HG03432 (cell line): ENCODE results near the gene PARM1.

Source experiments
- ATAC-seq: cut with Tn5 transposase; IDR thresholded peaks from one replicate; pipeline ENCODE4 v1.9.1; 2021; ENCODE audit warnings: mild to moderate bottlenecking, moderate library complexity; ENCODE audit not compliant: unreplicated experiment

Gene PARM1

DNA sequence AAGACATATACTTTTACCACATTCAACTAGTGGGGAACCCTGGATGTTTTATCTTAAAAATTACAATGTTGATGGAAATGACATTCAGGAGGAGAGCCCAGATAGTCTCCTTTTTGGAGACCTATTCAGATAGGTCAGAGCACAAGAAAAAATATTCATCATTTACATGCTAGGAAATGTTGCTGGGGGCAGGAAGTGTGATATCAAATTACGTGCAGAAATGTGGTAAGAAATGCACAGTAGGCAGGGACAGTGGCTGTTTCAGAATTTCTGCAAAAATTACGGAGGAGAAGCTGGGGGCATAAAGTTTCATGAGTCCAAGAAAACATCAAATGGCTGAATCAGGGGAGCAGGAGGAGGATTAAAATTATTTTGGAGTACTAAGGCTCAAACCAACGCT is 8.2 kb downstream of the PARM1 start:
- no peak for ATAC-seq

GRCh38 chr4:74942251-74942917 is 9.5 kb downstream of the PARM1 start:
- ATAC-seq: no peak

- ATAC-seq: no peak
Measured at GRCh38 chr4:74942918-74943253, 10.0 kb downstream of the PARM1 start.

DNA sequence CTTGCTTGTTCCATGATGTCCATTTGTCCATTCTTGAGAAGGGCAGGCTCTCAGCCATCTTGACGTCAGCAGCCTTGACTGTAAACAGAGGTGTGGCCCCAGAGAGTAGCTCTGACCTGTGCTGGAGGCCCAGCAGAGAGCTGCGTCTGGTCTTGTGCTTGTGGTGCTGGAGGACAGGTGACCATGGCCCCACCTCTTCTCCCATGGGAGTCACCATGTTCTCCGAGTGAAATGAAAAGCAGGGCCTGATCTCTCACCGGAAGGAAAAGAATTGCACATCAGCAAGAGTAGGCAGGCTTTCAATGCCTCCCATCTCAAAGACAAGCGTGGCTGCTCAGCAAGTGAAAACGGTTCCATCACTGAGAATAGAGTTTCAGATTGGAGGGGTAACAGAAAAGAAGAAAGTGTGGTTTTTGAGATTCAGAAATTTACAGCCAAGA is 11.5 kb downstream of the PARM1 start:
- peak; percentile 83 for ATAC-seq

DNA sequence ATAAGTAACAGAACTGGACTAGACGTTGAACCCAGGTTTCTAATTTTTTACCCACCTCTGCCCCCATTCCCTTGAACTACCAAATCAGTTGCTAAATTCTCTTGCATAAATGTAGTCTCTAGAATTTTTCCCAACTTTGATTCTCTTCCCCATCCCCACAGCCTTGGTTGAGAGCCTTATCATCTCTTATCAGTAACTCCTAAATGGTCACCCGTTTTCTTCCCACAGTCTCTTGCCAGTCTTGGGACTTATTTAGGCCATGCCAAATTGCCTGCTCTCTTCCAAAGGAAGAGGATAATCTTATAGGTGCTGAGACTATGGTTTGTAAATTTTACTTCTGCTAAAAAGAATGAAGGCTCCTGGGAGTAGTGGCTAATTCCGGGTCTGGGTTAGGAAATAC is 13.3 kb downstream of the PARM1 start:
- ATAC-seq: no peak

DNA sequence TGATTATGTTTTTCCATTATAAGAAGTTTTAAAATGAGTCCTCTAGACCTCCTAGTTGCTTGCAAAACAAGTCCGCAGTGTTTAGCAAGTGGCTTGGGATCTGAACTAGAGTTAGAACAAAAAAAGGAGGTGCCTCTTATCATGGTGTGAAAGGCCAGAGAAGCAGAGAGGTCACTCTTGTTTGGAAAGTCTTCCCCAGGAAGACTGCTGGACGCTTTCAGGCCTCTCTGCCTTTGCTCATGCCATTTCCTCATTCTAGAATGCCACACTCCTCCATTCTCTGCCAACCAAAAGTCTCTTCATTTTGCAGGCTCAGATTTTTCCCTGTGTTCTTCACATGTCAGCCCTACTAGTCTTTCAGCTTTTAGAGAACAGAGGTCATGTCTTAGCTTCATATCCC is 14.9 kb downstream of the PARM1 start:
- no peak for ATAC-seq

DNA sequence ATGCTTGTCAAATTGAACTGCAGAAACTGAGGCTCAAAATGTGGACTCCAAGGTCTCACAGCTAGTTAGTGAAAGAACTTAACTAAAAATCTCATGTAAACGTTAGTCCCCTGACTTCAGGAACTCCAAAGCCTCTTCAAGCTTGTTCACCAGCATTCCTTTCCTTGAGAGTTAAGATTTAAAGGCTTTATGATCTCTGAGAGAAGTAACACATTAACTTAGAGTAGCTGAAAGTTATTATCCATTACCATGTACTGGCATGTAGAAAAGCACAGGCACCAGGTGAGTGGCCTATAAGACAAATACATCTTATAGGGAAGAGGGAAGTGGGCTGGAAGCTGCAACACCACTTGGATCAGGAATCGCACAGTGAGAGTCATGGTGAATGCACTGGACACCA is 15.3 kb downstream of the PARM1 start:
- no peak for ATAC-seq

- ATAC-seq: no peak
Measured at GRCh38 chr4:74950200-74950599, 17.3 kb downstream of the PARM1 start.

- no peak for ATAC-seq
Measured at GRCh38 chr4:74950882-74951281, 18.0 kb downstream of the PARM1 start.

DNA sequence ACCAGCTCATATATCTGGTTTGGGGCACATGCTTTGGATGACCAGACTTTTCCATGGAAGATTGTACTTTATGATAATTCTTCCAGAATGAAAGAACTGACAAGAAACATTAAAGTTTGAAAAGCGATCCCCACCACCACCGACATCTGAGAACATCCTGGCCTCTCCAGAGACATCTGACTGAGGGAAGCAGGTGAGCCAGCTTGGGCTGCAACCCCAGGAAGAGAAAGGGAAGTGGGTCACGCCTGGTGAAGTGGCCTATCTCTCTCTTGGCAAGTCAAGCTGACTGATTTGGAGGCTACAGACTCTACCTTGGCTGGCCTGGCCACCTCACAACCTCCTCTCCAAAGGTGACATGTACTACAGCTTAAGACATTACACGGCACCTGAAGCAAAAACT is 20.7 kb downstream of the PARM1 start:
- no peak for ATAC-seq

DNA sequence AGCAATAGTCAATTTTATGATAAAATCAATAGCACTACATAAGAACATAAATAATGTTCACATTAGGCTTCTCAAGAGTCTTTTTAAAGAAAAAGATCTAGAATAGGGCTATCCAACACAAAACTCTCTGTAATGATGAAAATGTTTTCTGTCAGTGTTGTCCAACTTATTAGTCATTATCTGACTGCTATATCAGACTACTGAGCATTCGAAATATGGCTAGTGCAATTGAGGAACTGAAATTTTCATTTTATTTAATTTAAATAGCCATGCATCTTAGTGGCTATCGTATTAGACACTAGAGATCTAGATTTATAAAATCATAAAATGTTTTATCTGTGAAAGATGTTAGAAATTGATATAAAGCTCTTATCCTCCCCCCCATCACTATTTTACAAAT is 26.0 kb downstream of the PARM1 start:
- no peak for ATAC-seq

- ATAC-seq: no peak
Measured at GRCh38 chr4:74961230-74961629, 28.3 kb downstream of the PARM1 start.

DNA sequence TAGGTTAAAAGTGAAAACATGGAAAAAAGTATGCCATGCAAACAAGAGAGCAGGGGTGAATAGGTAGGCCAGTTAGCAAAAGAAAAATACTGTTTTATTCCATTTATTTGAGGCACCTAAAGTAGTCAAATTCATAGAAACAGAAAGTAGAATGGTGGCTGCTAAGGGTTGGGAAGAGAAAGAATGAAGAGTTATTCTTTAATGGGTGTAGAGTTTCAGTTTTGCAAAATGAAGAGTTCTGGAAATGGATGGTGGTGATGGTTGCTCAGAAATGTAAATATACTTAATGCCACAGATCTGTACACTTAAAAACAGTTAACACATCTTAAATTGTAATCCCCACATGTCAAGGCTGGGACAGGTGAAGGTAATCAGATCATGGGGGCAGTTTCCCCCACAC is 29.7 kb downstream of the PARM1 start:
- ATAC-seq: peak; percentile 59

GRCh38 chr4:74964311-74964710 is 31.4 kb downstream of the PARM1 start:
- no peak for ATAC-seq

GRCh38 chr4:74967324-74967723 is 34.4 kb downstream of the PARM1 start:
- ATAC-seq: no peak

GRCh38 chr4:74968456-74969164 is 35.7 kb downstream of the PARM1 start:
- ATAC-seq: peak; percentile 87

DNA sequence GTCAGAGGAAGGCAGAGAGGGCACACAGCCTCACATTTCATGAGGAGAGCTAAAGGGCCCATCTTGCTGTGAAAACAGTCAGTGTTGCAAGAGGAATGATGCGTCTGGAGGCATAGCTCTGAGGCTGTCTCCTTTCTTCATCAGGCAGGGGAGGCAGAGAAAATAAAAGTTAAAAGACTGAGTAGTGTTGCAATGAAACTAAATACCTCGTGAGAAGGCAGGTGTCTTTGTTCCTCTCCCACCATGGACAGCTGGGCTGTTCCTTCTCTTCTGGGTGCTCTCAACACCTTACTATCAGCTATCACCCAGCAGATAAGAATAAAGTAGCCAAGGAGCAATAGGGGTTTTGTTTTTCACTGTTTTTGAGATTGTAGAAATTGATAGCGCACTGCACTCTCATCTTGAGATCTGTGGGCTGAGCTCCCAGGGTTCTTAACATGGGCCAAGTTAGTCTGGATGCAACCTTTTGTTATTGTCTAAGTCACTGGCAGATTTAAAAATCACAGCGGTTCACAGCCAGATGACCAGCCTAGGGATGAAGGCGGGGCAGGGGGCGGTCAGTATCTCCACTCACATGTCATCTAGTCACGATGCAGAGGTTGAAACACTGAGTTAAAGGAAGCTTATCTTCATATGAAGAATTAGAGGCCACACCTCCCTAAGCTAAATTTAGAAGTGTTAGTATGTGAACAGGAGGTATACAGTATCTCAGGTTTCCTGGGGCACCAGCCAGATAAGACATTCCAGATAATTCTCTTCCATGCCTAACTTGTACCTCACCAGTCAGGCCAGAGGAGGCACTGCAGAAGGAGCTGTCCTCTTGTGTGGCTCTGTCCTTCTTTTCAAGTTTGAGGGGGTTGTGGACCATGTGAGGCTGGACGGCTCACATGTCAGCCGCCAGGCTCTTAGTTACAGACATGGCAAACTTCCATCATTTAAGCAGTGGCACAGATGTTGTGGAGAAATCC is 36.9 kb downstream of the PARM1 start:
- no peak for ATAC-seq

GRCh38 chr4:74970577-74970976 is 37.7 kb downstream of the PARM1 start:
- no peak for ATAC-seq

GRCh38 chr4:74971862-74972261 is 38.9 kb downstream of the PARM1 start:
- no peak for ATAC-seq

DNA sequence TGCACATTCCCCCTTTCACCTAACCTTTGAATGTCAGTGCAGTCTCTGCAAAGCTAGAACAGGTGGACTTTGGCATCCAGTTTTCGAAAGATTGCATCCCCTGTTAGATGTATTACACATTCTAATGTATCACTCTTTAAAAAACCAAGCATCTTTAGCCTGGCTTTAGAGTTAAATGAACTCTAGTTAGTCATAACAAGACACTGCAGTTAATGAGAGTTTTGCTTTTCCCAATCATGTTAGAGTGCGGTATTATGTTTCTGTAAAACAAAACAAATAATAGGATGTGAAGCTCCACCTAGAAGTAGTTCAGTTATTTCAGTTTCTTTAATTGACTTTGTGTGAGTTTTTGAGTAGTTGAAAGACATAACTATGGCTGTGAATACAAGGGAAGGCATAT is 42.2 kb downstream of the PARM1 start:
- no peak for ATAC-seq
